Skin of body (tissue), 2 donors: ENCODE measurements around the gene MRFAP1. TPM values are rescaled to one million over a fixed set of nuclear protein-coding genes. Genes with fewer than 3 reads are reported as not detected.

Source experiments
- DNase-seq: peaks from one replicate; lab custom pipeline; 2025; lab: John Stamatoyannopoulos, UW
- total RNA-seq: library from RNA; depleted of rRNA; stranded (reverse); fragments of >200 nt; gene quantifications from one replicate; pipeline ENCODE4 v1.2.3, GENCODE V29; 2014

Gene MRFAP1
- total RNA-seq, 1 donor from 2014 or later: 99.1 TPM

DNA sequence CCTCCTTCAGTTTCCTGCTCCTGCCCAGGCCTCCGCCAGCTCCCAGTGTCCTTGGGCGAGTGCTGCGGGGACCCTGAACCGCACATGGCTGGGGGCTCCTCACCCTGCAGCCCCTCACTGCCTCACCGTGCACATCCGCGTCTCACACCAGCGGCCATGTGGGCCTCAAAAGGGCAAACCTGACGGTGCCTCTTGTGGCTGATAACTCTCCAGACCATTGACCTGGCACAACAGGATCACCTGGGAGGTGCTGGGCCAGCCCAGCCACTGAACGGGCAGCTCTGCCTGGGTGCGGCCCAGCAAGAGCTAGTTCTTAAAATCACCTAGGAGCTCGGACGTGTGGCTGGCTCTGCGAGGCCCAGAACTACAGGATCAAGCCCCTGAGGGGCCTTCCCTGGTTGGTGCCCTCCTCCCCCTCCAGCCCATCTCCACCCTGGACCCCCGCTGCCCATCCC, 49.0 kb downstream of the MRFAP1 start:
- no peak for DNase-seq

Other genes with a start within 250 kb of the MRFAP1 start
- 3.0 TPM for gene PPP2R2C, start 168.1 kb upstream of the MRFAP1 start, total RNA-seq
- gene MAN2B2, start 65.5 kb upstream of the MRFAP1 start, total RNA-seq: 5.2 TPM
- gene S100P, start 53.2 kb downstream of the MRFAP1 start, total RNA-seq: 26.0 TPM
- gene MRFAP1L1, start 69.2 kb downstream of the MRFAP1 start, total RNA-seq: 53.5 TPM
- gene BLOC1S4, start 75.5 kb downstream of the MRFAP1 start, total RNA-seq: 6.5 TPM
- gene KIAA0232, start 142.0 kb downstream of the MRFAP1 start, total RNA-seq: 26.8 TPM